ENCODE measurements around the gene CDT1.

Gene CDT1

GRCh38 chr16:88836791-88837190 lies 33.2 kb downstream of the CDT1 start:
- no peak for DNase-seq (ENCODE audit: low read depth)

DNA sequence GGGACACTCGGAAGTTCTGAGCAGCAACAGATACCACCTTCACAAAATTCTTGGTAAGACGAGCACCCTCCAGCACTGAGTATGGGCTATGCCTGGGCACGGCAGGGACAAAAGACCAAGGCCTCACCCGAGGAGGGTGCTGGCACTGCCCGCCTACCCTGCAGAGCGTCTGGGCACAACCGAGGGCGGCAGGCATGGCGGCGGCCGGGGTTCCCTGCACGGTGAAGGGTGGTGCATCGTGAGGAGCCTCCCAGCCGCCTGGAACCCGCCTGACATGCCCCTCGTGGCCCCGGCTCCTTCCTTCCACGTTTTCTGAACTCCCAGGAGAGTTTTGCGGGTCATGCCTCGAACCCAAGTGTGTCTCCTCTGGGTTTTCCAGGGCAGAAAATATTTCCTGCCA lies 34.2 kb downstream of the CDT1 start:
- no peak for DNase-seq (ENCODE audit: low read depth)

- no peak for DNase-seq (ENCODE audit: low read depth)
Observed at GRCh38 chr16:88838566-88838965, 35.0 kb downstream of the CDT1 start.

GRCh38 chr16:88839026-88839529 lies 35.5 kb downstream of the CDT1 start:
- no peak for DNase-seq (ENCODE audit: low read depth)

- DNase-seq (ENCODE audit: low read depth): no peak
Observed at GRCh38 chr16:88839745-88840599, 36.4 kb downstream of the CDT1 start.

- no peak for DNase-seq (ENCODE audit: low read depth)
Observed at GRCh38 chr16:88840600-88841215, 37.1 kb downstream of the CDT1 start.

- no peak for DNase-seq (ENCODE audit: low read depth)
Observed at GRCh38 chr16:88841521-88842307, 38.1 kb downstream of the CDT1 start.

GRCh38 chr16:88842308-88842756 lies 38.7 kb downstream of the CDT1 start:
- DNase-seq (ENCODE audit: low read depth): no peak

DNA sequence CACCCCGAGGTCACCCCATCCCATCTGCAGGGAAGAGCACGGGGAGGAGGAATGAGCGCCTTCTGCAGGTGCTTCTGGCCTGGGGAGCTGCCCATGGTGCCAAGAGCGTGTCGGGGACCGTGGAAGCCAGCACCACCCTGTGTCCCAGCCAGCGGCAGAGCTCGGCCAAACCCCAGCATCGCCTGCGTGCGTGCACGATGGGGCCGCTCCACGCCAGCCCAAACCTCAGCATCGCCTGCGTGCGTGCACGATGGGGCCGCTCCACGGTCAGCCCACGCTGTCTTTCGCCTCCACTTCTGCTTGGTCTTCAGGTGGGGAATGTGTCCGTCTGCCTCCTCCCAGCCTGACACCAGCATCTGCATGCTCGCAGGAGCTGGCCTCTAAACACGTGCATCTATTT lies 39.2 kb downstream of the CDT1 start:
- DNase-seq (ENCODE audit: low read depth): no peak

DNA sequence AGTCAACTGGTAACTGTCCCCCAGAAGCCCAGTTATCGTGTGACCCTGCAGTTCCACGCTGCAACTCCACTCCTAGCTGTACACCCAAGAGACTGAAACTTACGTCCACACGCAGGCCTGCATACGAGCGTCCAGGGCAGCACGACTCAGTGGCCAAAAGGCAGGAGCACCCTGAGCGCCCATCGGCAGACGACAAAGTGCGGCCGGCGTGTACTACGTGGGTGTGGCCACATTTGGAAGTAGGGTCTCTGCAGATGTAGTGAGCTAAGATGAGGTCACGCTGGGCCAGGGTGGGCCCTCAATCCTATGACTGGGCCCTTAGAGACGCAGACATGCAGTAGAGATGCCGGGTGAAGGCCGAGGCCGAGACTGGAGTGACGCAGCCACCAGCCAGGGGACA lies 39.7 kb downstream of the CDT1 start:
- DNase-seq (ENCODE audit: low read depth): no peak

DNA sequence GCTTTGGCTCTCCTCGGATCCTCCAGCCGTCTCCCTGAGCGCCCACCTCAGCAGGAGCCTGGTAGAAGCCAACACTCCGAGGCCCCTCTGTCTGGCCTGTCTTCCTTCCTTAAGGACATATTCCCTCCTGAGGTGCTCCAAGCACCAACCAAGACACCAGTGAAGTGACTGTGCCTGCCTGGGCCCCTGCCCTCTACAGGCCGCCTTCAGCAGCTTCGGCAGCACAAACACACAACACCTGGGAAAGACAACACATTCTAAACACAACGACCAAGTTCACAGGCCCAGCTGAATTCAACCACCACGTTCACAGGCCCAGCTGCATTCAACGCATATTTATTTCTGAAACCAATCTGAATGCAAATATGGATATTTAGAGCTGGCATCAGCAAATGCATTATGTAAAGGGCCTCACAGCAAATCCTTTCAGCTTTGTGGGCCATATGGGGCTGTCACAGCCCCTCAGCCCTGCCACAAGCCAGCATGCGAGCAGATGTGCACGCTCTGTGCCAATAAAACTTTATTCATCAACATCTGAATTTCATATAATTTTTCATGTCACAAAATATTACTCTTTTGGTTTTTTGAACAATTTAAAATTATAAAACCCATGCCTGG lies 40.9 kb downstream of the CDT1 start:
- no peak for DNase-seq (ENCODE audit: low read depth)

- DNase-seq (ENCODE audit: low read depth): peak; percentile 66
Observed at GRCh38 chr16:88846088-88846487, 42.5 kb downstream of the CDT1 start.

DNA sequence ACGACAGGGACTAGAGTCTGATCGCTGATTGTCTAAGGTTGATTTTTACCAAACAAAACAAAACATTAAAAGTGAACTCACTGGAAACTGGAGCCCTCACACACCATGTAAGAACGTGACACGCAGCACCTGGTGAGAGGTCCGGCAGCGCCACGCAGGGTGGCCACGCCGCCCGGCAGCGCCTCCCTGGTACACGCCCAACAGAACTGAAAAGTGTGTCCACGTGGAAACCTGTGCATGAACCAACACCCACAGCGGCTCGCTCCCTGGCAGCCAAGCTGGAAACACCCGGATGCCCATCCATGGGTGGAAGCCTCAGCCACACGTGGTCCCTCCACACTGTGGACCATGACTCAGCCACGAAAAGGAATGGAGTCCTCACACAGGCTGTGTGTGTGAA lies 44.1 kb downstream of the CDT1 start:
- no peak for DNase-seq (ENCODE audit: low read depth)

GRCh38 chr16:88848557-88848956 lies 45.0 kb downstream of the CDT1 start:
- DNase-seq (ENCODE audit: low read depth): no peak

GRCh38 chr16:88850531-88851199 lies 47.1 kb downstream of the CDT1 start:
- no peak for DNase-seq (ENCODE audit: low read depth)

GRCh38 chr16:88851616-88852015 lies 48.0 kb downstream of the CDT1 start:
- DNase-seq (ENCODE audit: low read depth): no peak

- no peak for DNase-seq (ENCODE audit: low read depth)
Observed at GRCh38 chr16:88853325-88853941, 49.8 kb downstream of the CDT1 start.

- no peak for DNase-seq (ENCODE audit: low read depth)
Observed at GRCh38 chr16:88854306-88855111, 50.9 kb downstream of the CDT1 start.

- DNase-seq (ENCODE audit: low read depth): no peak
Observed at GRCh38 chr16:88855176-88855575, 51.6 kb downstream of the CDT1 start.

- DNase-seq (ENCODE audit: low read depth): no peak
Observed at GRCh38 chr16:88855736-88856121, 52.1 kb downstream of the CDT1 start.

Measured in amniotic epithelial cell (primary cell).